HUDEP-2 (cell line): ENCODE measurements around the gene FNBP1L.

Source experiments
- DNase-seq, 76 experiments: peaks; one replicate each; lab custom pipeline; 2025; ENCODE audit not compliant: unreplicated experiment in 76 of 76; lab: John Stamatoyannopoulos, UW

Gene FNBP1L

GRCh38 chr1:93603601-93604000 is 155.7 kb downstream of the FNBP1L start:
- no peak for DNase-seq
